Fibroblast of mammary gland (primary cell): ENCODE data around the gene TARM1.
A peak's percentile ranks its signal among the peaks of the same experiment; 100 is the strongest.

Experiments
- DNase-seq: peaks from one replicate; pipeline ENCODE4 v3.0.0-alpha.2; 2010; ENCODE audit warnings: low read depth
- H3K4me3 ChIP-seq: 2 replicates; pipeline ENCODE4 v1.5.1; 2011; ENCODE audit warnings: low read depth, mild to moderate bottlenecking, low read length, moderate library complexity; ENCODE audit not compliant: control insufficient read depth
- TF ChIP-seq, protein P1 (sequence below): conservative IDR thresholded peaks from 2 replicates; pipeline ENCODE4 v1.5.1; 2011; ENCODE audit warnings: low read depth, low read length, inconsistent platforms; ENCODE audit not compliant: control insufficient read depth, insufficient read depth

TARM1 gene

DNA sequence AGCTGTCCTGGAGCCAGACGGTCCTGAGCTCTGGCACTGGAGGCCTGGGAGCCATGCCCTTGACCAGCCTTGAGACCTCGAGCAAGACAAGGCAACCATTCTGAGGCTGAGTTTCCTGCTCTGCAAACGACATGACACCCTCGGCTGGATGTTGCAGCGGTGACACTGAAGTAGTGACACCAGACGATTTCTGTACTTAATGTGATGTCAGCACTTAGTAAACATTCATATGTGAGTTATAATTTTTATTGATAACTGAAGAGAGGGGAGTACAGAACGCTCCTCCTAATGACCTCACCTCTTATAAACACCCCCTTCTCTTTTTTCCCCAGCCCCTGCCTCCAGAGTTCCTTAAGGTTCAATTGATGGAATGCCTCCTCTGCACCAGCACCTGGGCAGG lies 27.3 kb upstream of the TARM1 start:
- TF ChIP-seq, protein P1, sequence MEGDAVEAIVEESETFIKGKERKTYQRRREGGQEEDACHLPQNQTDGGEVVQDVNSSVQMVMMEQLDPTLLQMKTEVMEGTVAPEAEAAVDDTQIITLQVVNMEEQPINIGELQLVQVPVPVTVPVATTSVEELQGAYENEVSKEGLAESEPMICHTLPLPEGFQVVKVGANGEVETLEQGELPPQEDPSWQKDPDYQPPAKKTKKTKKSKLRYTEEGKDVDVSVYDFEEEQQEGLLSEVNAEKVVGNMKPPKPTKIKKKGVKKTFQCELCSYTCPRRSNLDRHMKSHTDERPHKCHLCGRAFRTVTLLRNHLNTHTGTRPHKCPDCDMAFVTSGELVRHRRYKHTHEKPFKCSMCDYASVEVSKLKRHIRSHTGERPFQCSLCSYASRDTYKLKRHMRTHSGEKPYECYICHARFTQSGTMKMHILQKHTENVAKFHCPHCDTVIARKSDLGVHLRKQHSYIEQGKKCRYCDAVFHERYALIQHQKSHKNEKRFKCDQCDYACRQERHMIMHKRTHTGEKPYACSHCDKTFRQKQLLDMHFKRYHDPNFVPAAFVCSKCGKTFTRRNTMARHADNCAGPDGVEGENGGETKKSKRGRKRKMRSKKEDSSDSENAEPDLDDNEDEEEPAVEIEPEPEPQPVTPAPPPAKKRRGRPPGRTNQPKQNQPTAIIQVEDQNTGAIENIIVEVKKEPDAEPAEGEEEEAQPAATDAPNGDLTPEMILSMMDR: no peak
- DNase-seq: no peak
- H3K4me3 ChIP-seq: no peak overlapping the region

- TF ChIP-seq, protein P1: no peak
- DNase-seq: no peak
- H3K4me3 ChIP-seq: no peak overlapping the region
Observed at GRCh38 chr19:54107876-54108490, 26.8 kb upstream of the TARM1 start.

- no peak overlapping the region for H3K4me3 ChIP-seq
- TF ChIP-seq, protein P1: no peak
- no peak for DNase-seq
Observed at GRCh38 chr19:54106716-54107115, 25.6 kb upstream of the TARM1 start.

DNA sequence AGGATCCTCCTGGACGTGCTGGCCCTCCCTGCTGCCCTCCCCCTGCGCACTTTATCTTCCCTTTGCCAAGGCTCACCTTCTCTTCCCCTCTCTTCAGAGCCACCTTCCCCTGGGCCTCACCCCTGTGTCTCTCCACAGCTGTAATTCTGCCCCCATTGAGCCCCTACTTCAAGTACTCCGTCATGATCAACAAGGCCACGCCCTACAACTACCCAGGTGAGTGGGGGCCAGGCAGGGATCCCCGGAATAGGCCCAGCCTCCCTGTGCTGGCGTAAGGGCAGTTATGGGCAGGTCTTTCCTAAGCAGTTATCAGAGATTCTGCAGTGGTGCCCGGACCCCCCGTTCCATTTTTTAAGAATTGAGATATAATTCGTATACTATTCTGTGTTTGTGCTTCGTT lies 24.6 kb upstream of the TARM1 start:
- H3K4me3 ChIP-seq: no peak overlapping the region
- TF ChIP-seq, protein P1: no peak
- no peak for DNase-seq

GRCh38 chr19:54104998-54105715 lies 24.0 kb upstream of the TARM1 start:
- TF ChIP-seq, protein P1: no peak
- DNase-seq: peak; percentile 31
- H3K4me3 ChIP-seq: no peak overlapping the region

GRCh38 chr19:54102421-54103169 lies 21.4 kb upstream of the TARM1 start, which contains the start of gene NDUFA3:
Gene NDUFA3 (plus strand): TSS chr19:54102855. CDS start chr19:54102879, 24 bp downstream.
- DNase-seq: peak; percentile 98
- TF ChIP-seq, protein P1: no peak
- H3K4me3 ChIP-seq: peak within 1 kb of the TSS; percentile 93
